GM21619 (cell line): ENCODE measurements around the gene COA1.
A peak's percentile ranks its signal among the peaks of the same experiment; 100 is the strongest.
"Not testable (repeated sequence)": the region's sequence is repeated elsewhere in the genome, so short reads cannot be mapped to it uniquely, and the experiment has no call there.

Source experiments
- ATAC-seq: cut with Tn5 transposase; IDR thresholded peaks from one replicate; pipeline ENCODE4 v1.9.1; 2021; ENCODE audit not compliant: unreplicated experiment

The COA1 gene

DNA sequence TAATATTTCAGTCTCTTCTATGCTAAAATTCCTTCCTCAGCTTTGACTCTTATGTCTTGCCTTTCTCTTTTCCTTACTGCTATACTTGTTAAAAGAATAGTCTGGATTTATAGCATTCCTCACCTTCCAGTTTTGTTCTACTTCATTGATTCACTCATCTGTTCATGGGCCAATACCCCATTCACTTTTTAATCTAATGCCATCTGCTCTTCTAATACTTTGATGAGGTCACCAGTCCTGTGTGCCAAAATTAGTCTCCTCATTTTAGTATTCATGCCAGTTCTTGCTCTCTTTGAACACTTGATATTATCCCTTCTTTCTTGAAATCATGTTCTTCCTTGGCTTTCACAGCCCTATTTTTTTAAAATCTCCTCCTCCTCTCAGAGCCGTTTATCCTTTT, 127.1 kb downstream of the COA1 start:
- no peak for ATAC-seq

DNA sequence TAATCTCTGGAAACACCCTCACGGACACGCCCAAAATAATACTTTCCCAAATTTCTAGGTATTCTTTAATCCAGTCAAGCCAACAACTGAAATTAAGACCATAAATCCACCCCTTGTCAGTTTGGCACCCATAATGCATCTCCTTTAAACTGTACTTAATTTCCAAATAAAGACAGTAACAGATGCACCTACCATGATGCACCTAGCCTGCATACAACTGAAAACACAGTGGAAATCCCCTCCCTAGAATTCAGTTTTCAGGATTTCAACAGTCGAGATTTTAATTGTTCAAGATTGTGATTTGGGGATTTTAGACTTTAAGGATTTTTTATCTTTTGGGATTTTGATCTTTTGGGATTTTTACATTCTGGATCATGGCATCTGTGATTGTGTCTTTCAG, 129.3 kb downstream of the COA1 start:
- ATAC-seq = no peak

GRCh38 chr7:43596426-43596825, 132.9 kb downstream of the COA1 start:
- ATAC-seq = not testable (repeated sequence)

GRCh38 chr7:43594020-43594419, 135.3 kb downstream of the COA1 start:
- ATAC-seq = no peak

GRCh38 chr7:43593010-43593409, 136.3 kb downstream of the COA1 start:
- ATAC-seq = no peak

GRCh38 chr7:43592326-43592725, 137.0 kb downstream of the COA1 start:
- ATAC-seq = no peak

GRCh38 chr7:43591558-43592180, 137.7 kb downstream of the COA1 start:
- ATAC-seq = peak; percentile 21

DNA sequence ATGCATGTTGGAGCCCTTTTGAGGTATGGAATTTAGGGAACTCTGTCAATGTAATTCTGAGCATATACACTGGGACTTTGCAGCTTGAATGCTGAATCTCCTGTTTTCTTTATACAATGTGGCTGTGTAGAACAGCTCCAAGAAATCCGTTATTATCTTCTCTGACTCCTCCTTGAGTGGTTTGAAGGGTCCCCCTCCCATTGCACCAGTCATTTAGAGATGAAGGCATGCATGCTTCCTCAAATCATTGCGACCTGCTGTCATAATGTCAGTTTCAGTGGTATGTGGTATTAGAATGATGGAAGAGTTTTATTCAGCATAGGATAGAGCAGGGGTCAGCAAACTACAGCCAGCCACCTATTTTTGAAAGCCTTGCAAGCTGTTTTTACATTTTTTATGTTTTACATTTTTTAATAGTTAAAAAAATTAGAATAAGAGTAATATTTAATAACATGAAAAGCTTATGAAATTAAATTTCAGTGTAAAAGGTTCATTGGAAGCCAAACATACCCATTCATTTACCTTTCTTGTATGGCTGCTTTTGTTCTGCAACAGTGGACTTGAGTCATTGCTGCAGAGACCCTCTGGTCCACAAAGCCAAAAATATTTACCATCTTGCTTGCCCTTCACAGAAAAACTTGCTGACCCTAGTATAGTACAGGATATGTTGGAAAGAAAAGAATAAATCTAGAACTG, 138.3 kb downstream of the COA1 start:
- ATAC-seq = peak; percentile 66

- ATAC-seq = no peak
Observed at GRCh38 chr7:43589728-43590127, 139.6 kb downstream of the COA1 start.
